Thyroid gland (tissue), 4 donors: ENCODE measurements around the gene ABHD15.

Experiments used
- CTCF ChIP-seq, 6 experiments: fragments of 200-600 bp in 3 of 6; fragments of 450-650 bp in 3 of 6; sonication (generic) in 3 of 6; IDR thresholded peaks; one replicate each; pipeline ENCODE4 v1.5.1; 2016 to 2019; ENCODE audit warnings: antibody characterized with exemption in 6 of 6, mild to moderate bottlenecking in 2 of 6, inconsistent platforms in 1 of 6, moderate library complexity in 1 of 6
- POLR2A ChIP-seq, 2 donors: fragments of 450-650 bp; IDR thresholded peaks; one replicate each; pipeline ENCODE4 v1.6.1; 2017; ENCODE audit warnings: antibody characterized with exemption in 2 of 2, mild to moderate bottlenecking in 2 of 2, moderate library complexity in 1 of 2

- peak in 5 of 6 experiments; percentile 18 to 52 (median 26) for TF ChIP-seq CTCF (IDR thresholded peaks at IDR 0.05)
- TF ChIP-seq POLR2A (IDR thresholded peaks at IDR 0.05) = no peak
Observed at GRCh38 chr17:29567554-29568330, 905 bp upstream of the ABHD15 start.
